GM12874 (cell line): ENCODE results near the gene SEMA6B.

Experiments
- TF ChIP-seq, protein P1 (sequence below): IDR thresholded peaks from 2 replicates; pipeline ENCODE4 v1.5.1; 2011; ENCODE audit warnings: low read depth, mild to moderate bottlenecking, control low read depth, low read length, moderate library complexity; ENCODE audit not compliant: insufficient read depth

SEMA6B gene

GRCh38 chr19:4538601-4538954 is 20.9 kb downstream of the SEMA6B start:
- TF ChIP-seq, protein P1, sequence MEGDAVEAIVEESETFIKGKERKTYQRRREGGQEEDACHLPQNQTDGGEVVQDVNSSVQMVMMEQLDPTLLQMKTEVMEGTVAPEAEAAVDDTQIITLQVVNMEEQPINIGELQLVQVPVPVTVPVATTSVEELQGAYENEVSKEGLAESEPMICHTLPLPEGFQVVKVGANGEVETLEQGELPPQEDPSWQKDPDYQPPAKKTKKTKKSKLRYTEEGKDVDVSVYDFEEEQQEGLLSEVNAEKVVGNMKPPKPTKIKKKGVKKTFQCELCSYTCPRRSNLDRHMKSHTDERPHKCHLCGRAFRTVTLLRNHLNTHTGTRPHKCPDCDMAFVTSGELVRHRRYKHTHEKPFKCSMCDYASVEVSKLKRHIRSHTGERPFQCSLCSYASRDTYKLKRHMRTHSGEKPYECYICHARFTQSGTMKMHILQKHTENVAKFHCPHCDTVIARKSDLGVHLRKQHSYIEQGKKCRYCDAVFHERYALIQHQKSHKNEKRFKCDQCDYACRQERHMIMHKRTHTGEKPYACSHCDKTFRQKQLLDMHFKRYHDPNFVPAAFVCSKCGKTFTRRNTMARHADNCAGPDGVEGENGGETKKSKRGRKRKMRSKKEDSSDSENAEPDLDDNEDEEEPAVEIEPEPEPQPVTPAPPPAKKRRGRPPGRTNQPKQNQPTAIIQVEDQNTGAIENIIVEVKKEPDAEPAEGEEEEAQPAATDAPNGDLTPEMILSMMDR: no peak

DNA sequence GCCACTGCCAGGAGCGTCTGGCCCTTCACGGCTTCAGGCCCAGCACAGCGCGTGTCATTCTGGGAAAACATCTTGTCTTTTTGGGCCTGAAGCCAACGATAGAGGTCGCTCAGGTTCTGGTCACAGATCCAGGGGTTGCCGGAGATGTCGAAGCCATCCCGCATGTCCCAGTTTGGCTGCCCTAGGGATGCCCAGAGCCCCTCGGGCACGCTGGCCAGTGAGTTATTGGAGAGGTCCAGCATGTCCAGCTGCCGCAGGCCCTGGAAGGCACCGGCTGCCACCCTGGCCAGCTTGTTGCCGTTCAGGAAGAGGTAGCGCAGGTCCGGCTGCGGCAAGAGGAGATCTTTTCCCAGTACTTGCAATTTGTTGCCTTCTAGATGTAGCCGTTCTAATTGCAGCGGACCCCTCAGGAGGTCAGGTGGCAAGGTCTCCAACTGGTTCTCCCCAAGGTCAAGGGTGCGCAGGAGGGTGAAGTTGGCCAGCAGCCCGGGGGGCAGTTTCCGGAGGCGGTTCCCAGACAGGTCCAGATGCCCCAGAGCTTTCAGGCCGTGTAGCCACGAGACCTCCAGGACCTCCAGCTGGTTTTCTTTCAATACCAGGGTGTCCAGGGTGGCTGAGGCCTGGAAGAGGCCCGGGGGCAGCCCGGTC is 21.4 kb downstream of the SEMA6B start:
- TF ChIP-seq, protein P1: no peak

- TF ChIP-seq, protein P1: no peak
Measured at GRCh38 chr19:4536798-4537197, 22.7 kb downstream of the SEMA6B start.

- TF ChIP-seq, protein P1: no peak
Measured at GRCh38 chr19:4534836-4535658, 24.4 kb downstream of the SEMA6B start, which contains the start of gene PLIN5. PLIN5 (minus strand) TSS chr19:4535224; CDS start chr19:4534074, 1,150 bp downstream.

- TF ChIP-seq, protein P1: no peak
Measured at GRCh38 chr19:4533835-4534424, 25.6 kb downstream of the SEMA6B start.

DNA sequence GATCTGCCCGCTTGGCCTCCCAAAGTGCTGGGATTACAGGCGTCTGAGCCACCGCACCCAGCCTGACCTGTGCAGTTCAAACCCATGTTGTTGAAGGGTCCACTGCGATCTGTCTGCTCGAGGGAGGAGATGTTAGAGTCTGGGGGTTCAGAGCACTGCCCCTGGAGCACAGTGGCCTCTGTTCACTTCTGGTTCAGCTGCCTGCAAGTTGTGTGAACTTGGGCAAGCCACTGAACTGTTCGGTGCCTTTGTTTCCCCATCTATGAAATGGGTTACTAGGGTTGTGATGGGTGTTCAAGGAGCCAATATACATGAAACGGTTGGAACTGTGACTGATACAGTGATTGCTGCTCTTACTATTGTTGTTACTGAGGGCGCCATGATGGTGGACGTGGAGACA is 26.1 kb downstream of the SEMA6B start:
- TF ChIP-seq, protein P1: no peak

- TF ChIP-seq, protein P1: no peak
Measured at GRCh38 chr19:4531562-4532165, 27.8 kb downstream of the SEMA6B start.
